C4-2B (cell line): Measurements from ENCODE around the gene CCM2L.

Source experiments
- H3K27ac ChIP-seq: fragments of 450-650 bp; 2 replicates; pipeline ENCODE4 v1.5.1; 2017
- ZFX ChIP-seq: fragments of 450-650 bp; IDR thresholded peaks from 2 replicates; pipeline ENCODE4 v1.6.1; 2017
- TF ChIP-seq, protein P1 (sequence below): fragments of 450-650 bp; conservative IDR thresholded peaks from 2 replicates; pipeline ENCODE4 v1.5.1; 2017; ENCODE audit warnings: mild to moderate bottlenecking

Gene CCM2L

GRCh38 chr20:31984981-31985471, 25.2 kb upstream of the CCM2L start:
- TF ChIP-seq, protein P1, sequence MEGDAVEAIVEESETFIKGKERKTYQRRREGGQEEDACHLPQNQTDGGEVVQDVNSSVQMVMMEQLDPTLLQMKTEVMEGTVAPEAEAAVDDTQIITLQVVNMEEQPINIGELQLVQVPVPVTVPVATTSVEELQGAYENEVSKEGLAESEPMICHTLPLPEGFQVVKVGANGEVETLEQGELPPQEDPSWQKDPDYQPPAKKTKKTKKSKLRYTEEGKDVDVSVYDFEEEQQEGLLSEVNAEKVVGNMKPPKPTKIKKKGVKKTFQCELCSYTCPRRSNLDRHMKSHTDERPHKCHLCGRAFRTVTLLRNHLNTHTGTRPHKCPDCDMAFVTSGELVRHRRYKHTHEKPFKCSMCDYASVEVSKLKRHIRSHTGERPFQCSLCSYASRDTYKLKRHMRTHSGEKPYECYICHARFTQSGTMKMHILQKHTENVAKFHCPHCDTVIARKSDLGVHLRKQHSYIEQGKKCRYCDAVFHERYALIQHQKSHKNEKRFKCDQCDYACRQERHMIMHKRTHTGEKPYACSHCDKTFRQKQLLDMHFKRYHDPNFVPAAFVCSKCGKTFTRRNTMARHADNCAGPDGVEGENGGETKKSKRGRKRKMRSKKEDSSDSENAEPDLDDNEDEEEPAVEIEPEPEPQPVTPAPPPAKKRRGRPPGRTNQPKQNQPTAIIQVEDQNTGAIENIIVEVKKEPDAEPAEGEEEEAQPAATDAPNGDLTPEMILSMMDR, result no peak
- TF ChIP-seq ZFX, result no peak
- H3K27ac ChIP-seq, result no peak overlapping the region

GRCh38 chr20:31987744-31988143, 22.5 kb upstream of the CCM2L start:
- TF ChIP-seq ZFX, result no peak
- TF ChIP-seq, protein P1, result no peak
- H3K27ac ChIP-seq, result no peak overlapping the region

DNA sequence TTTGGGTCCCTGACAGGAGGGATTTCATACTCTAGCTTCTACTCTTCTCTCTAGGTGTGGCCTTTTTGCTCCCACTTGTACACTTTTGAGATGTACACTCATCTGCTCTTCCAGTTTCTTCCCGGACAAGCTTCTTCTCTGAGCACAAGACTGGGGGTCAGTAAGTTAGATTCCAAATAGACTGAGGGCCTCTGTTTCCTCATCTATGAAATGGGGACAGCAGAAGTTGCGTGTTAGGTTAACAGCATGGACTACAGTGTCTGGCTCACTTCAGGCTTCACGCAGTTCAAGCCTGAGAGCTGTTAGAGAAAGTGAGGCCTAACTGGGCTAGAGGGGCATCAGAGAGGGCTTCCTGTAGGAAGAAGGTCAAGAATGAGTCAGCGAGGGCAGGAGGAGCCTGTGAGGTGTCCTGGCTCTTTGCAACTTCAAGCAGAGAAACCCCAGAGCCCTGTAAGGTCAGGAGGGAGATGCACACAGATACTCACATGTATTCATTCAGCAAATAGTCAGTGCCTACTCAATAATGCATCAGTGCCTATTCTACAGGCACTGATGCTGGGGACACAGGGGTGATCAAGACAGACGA, 21.7 kb upstream of the CCM2L start:
- no peak for TF ChIP-seq ZFX
- TF ChIP-seq, protein P1, result no peak
- no peak overlapping the region for H3K27ac ChIP-seq

GRCh38 chr20:31989030-31989645, 21.1 kb upstream of the CCM2L start:
- H3K27ac ChIP-seq, result no peak overlapping the region
- no peak for TF ChIP-seq ZFX

- no peak overlapping the region for H3K27ac ChIP-seq
- TF ChIP-seq ZFX, result no peak
- TF ChIP-seq, protein P1, result no peak
These were observed 19.4 kb upstream of the CCM2L start for GRCh38 chr20:31990641-31991338.

GRCh38 chr20:31991339-31991705, 18.9 kb upstream of the CCM2L start:
- no peak overlapping the region for H3K27ac ChIP-seq
- TF ChIP-seq ZFX, result no peak
- TF ChIP-seq, protein P1, result no peak

DNA sequence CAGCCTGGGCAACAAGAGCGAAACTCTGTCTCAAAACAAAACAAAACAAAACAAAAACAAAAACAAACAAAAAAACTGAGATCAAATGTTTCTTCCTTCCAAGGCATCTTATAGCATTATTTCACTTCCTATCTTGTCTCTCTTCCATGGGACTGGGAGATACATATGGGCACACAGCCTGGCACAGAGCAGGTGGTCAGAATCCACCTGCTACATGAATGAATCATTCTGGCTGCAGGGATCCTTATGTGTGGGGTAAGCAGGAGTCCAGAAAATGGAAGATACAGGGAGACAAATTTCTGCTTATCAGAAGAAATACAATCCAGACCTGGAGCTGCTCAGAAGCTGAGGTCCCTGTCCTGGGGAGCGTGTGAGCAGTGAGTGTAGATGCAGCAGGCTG, 18.2 kb upstream of the CCM2L start:
- no peak overlapping the region for H3K27ac ChIP-seq
- no peak for TF ChIP-seq ZFX
- TF ChIP-seq, protein P1, result no peak
